Stimulated activated CD8-positive, alpha-beta memory T cell treated with anti-CD3 and anti-CD28 coated beads, Interleukin-7, amount 100 ng/mL, for 48 hours (primary cell): ENCODE measurements around the gene KIF17.
"Not testable (repeated sequence)": the region's sequence is repeated elsewhere in the genome, so short reads cannot be mapped to it uniquely, and the experiment has no call there.

Experiments used
- DNase-seq, 2 donors: peaks; one replicate each; pipeline ENCODE4 v3.0.0-alpha.2; 2020; ENCODE audit warnings: low read depth in 1 of 2; ENCODE audit errors: extremely low read depth in 1 of 2

Gene KIF17

DNA sequence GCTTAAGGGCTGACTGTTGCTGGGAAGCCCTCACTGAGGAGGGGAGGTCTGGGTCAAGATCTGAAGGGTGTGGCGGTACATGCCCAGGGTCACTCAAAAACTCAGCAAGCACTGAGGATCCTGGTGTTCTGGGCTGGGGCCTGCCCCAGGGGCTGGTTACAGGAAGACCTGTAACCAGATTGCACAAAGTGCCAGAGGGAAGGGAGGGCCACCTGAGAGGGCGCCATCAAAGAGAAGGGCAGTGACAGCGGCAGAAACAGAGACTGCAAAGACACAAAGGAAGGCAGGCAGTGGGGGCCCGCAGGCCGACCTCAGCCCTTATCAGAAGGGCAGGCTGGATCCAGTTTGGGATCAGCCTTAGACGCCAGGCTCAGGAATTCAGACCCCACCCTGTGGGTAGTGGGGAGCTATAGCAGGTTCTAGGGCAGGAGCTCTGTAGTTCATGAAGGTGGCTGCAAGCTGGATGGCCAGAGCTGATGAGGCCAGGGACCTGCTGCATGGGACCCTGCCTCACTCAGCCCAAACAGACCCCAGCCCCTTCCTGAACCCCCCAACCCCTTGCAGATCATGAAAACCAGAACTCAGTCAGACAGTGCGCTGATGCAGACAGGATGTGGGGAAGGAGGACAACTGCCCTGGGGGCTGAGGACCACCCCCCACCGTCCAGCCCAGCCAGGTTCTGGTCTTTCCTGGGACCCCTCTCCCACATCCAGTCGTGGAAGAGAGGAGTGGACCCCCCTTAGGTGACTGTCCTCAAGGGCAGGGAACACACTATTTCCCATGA lies 10.8 kb upstream of the KIF17 start:
- no peak for DNase-seq

DNA sequence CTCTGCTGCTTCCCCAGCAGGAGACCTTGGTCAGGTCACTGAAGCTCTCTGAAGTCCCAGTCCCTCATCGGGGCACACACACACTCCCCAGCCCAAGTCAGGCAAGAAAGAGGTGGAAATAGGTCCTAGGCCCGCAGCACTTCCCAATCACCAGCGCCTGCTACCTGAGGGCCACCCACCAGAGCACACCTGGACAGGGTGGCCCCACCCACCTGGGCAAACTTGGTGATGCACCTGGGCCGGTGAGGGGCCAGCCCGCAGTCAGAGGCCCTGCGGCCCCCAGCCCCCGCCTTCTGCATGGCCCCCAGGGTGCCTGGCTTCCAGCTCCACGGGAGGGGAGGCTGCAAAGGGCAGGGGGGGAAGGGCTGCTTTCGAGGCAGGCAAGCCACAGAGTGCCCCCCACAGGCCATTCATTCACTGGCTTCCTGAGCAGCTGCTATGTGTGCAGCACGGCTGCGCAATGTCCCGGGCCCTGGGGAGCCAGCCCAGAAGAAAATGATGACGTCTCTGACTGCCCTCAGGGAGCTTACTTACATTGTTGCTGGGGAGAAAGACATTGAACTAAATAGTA lies 10.0 kb upstream of the KIF17 start:
- no peak for DNase-seq

DNA sequence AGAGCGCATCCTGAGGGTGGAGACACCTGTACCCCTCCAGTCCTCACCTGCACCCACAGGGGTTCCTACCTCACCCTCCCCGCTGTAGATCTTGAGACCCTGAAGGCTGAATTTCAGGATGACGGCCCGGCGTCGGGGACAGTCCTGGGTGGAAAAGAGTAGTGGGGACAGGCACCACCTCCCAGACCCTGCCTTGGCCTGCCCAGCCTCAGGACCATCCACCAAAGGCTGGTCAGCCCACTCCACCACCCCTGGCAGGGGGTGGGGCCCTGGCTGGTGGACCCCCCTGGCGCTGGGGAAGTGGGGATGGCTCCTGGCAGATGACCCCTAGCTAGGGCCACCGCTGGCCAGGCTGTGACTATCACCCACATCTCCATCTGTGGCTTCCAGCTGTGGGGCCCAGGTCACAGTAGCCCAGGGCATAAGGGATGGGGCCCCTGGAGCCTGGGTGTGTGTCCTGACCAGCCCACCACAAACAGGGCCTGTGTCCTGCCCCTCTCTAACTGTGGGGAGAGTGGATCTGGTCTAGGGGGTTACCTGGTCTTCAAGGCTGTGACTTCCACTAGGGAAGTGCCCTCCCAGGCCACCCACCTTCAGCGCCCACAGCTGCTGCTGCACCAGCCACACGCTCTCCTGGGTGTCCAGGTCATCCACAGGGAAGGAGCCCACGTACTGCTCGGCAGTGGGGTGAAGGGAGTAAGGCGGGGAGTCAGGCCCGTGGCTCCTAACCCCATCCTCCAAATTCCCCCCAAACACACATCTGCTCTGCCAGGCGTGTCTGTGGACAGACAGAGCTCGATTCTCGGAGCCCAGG lies 9.3 kb upstream of the KIF17 start:
- DNase-seq = no peak

DNA sequence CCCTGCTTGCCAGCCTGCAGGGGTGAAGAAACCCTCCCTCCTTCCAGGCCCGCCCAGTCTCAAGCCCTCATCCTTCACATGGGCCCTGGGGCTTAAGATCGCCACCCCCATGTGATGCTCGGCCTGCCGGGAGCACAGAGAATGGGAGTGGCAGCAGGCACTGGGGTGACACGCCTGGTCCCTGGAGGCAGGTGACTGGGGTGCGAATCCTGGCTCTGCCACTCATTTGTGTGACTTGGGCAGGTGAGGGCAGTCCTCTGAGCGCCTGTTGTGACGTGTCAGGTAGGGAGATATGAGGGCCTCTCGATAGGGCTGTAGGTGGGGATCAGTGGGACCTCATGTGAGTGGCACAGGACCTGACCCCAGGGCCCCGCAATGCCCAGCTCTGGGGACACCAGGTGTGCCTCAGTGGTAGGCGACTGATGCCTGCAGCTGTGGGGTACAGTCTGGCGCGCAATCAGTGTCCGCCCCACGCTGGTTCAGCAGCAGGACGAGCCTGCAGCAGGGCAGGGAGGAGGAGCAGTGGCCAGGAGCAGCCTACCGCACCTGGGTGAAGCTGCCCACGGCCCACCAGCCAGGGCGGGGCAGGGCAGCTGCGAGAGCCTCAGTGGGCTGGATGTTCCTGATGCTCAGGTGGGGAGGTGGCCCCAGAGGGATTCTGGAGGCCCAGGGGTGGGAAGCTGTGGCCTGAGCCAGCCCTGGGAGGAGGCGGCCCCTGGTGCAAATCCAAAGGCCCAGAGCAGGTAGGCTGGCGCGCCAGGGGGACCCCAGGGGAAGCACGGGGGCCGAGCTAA lies 8.5 kb upstream of the KIF17 start:
- DNase-seq = no peak

DNA sequence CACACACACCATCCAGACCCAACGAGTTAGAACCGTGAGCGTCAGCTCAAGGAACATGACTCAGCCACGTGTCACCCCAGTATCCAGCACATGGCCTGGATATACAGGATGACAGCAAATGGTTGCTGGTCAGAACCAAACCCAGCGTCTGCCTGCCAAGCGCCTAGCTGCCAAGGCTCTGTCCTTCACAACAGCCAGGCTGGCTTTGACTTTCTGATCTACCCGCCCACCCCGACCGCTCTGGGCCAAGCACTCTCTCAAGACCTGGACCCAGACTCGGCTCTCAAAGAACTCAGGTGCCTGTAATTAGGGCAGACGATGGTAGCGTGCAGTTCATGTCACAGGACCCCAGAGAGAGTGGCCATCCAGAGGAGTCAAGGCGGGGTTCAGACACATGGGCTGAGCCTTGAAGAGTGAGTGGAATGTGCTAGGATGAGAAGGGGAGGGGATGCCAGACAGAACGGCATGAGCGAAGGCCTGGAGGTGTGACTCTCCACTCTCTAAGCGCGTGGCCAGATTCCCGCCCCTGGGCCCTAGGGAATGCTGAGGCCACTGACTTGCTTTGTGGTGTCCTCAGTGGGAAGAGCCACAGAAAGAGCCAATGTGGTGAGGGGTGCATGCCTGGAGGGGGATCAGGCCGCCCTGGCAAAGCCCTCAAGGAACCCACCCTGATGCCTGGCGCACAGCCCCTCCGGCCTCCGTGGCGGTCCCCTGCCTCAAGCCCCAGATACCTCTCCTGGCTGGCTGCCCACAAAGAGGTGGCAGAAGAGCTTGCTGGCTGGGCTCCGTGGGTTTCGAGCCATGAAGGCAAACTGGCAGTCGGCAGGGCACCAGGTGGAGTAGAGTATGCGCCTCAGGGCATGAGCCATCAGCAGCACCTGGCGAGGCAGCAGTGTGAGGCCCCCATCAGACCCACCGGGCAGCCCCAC lies 7.6 kb upstream of the KIF17 start:
- no peak for DNase-seq

DNA sequence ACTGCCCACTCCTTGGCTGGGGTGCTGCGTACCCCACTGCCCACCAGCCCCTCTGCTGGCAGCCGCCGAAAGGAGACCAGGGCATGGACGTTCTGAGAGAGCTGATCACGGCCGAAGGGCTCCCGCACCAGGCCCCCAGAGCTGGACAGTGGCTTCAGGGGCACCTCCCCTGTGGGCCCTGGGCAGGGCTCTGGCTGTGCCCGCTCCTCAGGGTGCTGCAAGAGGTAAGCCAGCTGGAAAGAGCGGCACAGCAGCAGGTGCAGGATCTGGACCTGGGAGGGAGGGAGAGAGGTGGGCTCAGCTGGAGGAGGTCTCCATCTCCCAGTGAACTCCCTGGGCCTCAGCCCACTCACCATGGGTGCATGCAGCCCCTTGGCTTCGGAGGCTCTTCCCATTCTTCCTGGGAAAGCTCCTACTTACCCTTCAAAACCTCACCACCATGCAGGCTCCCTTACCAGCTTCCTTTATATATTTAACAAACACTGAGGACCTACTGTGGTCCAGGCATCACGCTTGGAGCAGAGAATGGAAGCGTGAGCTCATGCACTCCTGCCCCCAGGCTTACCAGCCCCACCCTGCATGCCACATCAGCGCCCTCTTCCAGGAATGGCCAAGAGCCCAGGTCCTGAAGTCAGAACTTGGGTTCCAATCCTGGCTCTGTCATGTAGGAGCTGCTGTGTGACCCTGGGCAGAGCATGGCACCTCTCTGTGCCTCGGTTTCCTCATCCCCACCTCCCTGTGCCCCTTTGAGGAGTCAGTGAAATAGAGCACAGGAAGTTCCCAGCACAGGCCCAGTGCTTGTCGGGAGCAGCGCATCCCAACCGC lies 6.8 kb upstream of the KIF17 start:
- no peak for DNase-seq

DNA sequence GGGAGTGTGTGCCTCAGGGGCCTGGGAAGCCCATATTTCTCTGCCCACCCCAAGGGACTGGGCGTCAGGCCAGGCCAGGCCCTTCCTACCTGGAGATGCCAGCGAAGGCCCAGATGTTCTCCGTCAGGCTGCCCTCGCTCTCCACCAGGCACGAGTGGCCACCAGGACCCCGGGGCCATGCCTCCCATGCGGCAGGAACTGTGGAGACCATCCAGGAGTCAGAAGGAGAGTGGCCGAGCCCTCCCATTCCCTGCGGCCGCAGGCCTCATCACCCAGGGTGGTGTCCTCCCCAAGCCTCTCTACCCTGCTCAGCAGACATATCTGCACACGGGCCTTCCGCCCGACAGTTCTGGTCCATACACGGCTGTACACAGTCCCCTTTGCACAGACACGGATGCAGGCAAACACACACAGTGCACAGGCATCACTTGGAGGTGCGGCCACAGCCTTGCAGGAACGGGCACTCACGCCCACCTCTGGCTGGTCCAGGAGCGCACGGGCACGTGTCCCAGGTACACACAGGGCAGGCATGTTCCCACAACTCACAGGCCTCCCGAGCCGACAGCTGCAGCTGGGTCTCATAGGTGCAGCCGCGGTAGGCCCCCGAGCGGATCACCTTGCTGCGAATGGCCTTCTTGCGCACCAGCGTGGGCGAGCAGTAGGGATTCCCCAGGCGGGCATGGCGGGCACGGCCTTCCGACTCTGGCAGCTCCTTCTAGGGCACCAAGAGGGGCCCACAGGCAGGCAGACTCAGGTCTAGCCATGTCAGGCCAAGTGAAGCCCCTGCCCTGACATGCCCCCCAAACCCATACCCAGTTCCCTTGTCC lies 5.9 kb upstream of the KIF17 start:
- DNase-seq = no peak

DNA sequence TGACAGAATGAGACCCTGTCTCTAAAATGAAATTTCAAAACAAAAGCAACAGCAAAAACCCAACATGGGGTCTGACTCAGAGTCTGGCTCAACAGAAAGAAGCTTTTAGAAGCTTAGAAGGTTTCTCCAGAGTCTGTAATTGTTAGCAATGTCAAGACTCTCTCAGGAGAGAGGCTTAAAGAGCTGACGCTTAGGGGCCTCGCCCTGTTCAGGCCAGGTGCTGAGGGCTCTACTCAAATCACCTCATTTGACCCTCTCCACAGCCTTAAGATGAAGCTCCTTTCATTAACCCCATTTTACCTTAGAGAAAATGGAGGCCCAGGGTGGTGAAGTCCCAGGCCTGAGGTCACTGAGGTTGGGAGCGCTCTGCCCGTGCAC lies 5.3 kb upstream of the KIF17 start:
- no peak for DNase-seq

DNA sequence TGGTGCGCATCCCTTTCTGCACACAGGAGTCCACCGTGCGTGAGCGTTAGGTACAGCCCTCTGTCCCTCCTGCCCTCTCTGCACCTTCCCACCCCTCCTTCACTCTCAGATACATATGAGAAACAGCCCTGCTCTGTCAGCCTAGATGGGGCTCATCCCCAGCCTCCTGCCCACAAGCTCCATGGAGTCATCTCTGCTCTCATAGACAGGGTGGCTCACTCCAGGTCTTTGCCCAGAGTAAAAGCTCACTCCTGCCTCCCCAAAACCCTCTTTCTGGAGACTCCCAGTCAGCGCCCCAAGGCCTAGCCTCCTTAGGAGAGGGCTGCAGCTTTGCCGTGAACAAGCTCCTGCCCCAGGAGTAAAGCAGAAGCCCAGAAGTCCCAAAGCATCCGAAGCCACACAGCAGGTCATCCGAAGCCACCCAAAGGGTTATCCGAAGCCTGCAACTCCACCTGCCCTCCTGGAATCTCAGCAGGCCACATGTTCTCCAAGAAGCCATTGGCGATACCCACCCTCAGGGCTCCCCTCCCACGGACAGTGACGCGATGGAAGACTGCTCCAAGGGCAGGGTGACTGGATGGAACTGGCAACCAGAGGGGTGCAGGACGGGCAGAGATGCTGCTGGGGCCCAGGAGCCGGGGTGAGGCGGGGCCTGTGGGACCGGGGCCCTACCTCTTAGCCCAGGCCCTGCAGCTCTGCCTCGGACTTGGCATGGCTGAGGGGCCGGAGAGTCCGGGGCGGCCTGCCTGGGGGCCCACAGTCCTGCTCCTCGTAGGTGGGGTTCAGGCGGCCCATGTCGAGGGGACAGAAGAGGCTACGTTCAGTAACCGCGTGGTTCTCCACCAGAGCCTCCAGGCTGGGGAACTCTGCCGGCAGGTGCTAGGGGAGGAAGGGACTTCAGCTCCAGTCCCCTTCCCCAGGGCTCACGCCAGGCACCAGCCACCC lies 3.6 kb upstream of the KIF17 start:
- DNase-seq = no peak

DNA sequence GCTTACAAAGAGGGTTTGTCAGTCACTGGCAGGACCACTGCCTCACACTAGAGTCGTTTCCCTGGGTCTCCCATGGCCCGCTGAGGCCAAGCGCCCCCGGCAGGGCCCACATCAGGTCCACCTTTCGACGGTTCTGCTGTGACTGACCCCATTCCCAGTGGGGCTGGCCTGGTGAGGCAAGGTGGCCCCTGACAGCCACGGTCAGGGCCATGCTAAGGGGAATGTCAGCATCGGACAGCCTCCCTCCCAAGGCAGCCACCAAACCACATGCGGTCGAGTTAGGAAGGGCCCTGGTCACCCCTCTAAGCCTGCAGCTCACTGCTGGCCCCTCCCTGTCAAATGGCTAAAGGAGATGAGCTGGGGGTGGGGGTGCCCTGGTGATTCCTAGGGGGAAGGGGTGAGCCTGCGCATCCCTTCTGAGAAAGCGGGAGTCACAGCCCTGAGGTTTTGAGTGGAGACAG lies 2.9 kb upstream of the KIF17 start:
- no peak for DNase-seq

DNA sequence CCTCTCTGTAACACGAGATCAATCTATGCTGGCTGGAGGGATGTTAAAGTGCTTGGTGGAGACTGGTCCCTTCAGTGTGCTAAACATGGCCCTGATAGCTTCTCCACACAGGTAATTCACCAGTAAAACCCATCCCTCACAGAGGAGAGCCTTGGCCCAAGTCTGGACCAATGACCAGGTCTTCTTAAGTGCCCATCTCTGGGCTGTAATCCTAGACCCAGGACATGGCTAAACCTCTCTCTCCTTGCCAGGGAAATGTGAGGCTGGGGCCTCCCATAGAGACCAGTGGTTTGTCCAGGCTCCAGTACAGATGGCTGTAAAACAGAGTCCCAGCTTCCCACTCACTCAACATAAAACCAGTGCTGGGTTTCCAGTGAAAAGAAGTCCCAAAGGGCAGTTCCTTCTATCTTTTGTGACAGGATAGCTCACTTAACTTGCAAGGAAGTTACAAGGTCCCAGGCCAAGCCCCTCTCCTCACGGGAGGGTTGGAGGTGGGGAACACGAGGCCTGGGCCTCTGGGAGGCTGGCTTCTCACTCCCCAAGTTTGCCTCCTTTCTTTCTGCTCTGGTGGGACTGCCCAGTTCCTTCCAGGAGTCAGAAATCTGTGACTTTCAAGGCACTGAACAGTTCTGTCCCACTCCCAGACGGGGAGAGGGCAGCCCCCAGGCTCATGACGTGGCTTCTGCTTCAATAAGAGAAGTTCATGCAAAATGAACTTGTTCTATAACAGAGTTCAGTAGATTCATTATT lies 2.2 kb upstream of the KIF17 start:
- DNase-seq = no peak

DNA sequence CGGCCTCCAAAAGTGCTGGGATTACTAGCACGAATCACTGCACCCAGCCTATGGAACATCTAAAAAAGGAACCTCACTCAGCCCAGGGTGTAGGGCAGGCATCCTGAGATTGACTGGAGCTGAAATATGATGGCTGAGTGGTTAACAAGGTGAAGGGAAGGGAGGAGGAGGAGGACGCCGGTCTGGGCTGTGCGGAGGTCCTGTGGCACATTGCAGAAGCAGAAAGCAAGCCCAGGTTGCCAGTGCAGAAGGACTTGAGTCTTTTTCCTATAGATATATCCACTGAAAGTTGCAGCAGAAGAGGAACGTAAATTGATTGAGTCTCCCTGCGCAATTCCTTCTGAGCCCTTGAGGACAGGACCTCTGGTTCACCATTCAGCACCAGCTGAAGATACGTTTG lies 1.5 kb upstream of the KIF17 start:
- DNase-seq = no peak

DNA sequence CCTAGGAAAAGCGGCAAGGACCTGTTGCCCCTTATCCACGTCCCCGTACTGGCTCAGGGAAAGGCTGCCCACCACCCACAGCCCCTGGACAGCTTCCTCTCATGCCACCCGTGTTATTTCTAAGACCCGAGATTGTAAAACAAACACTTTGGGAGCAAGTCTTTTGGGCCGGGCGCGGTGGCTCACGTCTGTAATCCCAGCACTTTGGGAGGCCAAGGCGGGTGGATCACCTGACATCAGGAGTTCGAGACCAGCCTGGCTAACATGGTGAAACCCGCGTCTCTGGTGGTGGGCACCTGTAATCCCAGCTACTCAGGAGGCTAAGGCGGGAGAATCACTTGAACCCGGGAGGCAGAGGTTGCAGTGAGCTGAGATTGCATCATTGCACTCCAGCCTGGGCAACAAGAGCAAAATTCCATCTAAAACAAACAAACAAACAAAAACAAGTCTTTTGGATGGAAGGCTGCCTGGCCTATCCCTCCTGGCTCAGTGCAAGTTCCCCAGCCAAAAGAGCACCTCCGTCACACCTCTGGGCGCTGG lies 606 bp upstream of the KIF17 start:
- not testable (repeated sequence) for DNase-seq

DNA sequence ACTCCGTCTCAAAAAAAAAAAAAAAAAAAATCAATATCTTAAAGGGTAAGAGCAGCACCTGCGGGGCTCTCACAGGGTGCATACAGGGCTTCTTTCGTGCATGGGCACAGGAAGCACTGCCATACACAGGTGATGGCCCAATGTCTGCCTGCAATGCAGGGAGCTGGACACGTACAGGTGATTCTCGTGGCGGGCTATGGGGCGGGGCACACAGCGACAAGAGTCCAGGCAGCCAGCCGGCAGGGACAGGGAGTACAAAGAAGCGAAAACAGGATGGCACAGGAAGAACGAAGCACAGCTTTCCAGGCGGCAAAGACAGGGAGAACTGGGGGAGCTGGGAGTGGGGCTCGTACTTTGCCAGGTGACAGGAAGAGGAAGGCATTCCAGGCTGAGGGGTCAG lies 1.6 kb downstream of the KIF17 start:
- no peak for DNase-seq

DNA sequence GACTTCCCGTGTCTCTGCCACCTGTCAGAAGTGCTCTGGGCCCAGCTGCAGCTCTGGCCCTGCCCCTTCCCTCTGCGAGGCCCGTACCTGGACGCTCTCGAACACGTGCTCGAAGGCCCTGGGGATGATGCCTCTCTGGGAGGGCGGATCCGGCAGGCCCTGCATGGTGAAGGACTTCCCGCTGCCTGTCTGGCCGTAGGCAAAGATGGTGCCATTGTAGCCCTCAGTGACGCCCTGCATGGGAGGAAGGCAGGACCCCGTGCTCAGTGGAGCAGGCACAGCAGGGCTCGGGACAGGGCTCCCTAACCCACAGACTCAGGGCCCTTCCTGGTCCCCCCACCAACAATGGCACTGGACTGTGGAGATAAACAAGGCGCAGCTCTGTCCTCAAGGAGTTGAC lies 2.4 kb downstream of the KIF17 start:
- DNase-seq = no peak

DNA sequence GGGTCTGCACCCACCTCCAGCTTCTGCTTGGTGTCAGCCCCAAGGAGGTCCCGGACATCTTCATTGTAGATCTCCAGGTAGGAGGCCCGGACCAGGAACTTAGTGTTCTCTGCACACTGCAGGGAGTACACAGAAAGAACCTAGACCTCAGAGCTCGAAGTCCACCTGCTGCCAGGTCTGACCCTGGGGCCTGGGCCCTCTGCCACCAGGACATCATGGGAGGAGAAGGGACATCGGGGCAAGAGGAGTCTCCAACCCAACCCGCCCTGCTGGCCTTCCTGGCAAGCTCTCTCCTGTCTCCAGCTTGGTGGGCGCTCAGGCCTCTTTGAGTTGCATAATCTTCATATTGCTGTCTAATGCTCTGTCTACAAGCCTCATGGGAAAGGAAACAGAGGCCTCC lies 4.4 kb downstream of the KIF17 start:
- no peak for DNase-seq
